Esophagus muscularis mucosa (tissue), 3 donors: ENCODE results near the gene IDH3G.

Experiments
- EP300 ChIP-seq: sonication (generic); formaldehyde crosslinking; IDR thresholded peaks from one replicate; pipeline ENCODE4 v1.6.1; 2017; ENCODE audit warnings: antibody characterized with exemption
- TF ChIP-seq, protein P1 (sequence below), 3 experiments: fragments of 200-600 bp in 2 of 3; fragments of 450-650 bp in 1 of 3; sonication (generic) in 2 of 3; IDR thresholded peaks; one replicate each; pipeline ENCODE4 v1.5.1; 2017 to 2019; ENCODE audit warnings: antibody characterized with exemption in 3 of 3, mild to moderate bottlenecking in 2 of 3, moderate library complexity in 1 of 3

DNA sequence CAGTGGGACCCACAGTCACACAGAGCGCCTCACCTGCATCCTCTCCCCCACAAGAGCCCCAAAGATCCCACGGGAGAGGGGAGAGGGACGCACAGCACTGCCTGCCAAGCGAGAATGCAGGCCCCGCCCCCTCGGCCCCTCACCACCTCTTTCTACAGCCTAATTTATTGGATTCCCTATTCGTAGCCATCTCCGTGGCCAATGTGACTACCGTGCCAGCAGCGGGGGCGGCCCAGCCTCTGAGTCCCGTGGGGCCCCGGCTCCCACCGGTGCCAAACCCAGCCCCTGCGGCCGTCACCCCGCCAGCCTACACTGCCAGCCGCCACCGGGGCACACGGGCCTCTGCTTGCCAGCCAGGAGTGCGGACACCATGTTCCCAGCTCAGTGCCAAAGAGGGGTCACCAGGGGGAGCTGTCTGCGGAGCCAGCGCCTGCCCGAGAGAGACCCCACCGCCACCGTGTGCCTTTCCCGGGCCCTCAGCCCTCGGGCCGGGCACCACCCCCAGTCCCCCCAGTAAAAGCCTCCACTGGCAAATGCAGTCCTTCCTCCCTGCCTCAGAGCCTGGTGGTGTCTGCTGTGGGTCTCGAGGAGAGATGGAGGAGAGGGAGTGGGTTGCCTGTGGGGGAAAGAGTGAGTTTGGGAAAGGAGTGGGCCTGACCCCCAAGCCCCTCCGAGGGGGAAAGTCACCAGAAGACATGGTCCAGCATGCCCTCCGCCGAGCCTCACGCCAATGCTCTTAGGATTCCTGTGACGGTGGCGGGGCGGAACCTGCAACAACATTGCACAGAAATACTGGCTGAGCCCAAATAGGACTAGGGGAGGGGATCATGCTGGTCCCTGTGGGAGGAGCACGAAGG, 49.7 kb downstream of the IDH3G start:
- TF ChIP-seq, protein P1, sequence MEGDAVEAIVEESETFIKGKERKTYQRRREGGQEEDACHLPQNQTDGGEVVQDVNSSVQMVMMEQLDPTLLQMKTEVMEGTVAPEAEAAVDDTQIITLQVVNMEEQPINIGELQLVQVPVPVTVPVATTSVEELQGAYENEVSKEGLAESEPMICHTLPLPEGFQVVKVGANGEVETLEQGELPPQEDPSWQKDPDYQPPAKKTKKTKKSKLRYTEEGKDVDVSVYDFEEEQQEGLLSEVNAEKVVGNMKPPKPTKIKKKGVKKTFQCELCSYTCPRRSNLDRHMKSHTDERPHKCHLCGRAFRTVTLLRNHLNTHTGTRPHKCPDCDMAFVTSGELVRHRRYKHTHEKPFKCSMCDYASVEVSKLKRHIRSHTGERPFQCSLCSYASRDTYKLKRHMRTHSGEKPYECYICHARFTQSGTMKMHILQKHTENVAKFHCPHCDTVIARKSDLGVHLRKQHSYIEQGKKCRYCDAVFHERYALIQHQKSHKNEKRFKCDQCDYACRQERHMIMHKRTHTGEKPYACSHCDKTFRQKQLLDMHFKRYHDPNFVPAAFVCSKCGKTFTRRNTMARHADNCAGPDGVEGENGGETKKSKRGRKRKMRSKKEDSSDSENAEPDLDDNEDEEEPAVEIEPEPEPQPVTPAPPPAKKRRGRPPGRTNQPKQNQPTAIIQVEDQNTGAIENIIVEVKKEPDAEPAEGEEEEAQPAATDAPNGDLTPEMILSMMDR (IDR thresholded peaks at IDR 0.05) = no peak
- TF ChIP-seq EP300 = no peak
